Stimulated activated CD4-positive, alpha-beta T cell treated with anti-CD3 and anti-CD28 coated beads, TNF-alpha, amount 100 ng/mL, for 4 hours (primary cell): ENCODE data around the gene KLHL28.

Source experiments
- DNase-seq, 3 experiments: peaks; one replicate each; pipeline ENCODE4 v3.0.0-alpha.2; 2020; ENCODE audit warnings: low read depth in 3 of 3

KLHL28 gene, protein sequence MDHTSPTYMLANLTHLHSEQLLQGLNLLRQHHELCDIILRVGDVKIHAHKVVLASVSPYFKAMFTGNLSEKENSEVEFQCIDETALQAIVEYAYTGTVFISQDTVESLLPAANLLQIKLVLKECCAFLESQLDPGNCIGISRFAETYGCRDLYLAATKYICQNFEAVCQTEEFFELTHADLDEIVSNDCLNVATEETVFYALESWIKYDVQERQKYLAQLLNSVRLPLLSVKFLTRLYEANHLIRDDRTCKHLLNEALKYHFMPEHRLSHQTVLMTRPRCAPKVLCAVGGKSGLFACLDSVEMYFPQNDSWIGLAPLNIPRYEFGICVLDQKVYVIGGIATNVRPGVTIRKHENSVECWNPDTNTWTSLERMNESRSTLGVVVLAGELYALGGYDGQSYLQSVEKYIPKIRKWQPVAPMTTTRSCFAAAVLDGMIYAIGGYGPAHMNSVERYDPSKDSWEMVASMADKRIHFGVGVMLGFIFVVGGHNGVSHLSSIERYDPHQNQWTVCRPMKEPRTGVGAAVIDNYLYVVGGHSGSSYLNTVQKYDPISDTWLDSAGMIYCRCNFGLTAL

DNA sequence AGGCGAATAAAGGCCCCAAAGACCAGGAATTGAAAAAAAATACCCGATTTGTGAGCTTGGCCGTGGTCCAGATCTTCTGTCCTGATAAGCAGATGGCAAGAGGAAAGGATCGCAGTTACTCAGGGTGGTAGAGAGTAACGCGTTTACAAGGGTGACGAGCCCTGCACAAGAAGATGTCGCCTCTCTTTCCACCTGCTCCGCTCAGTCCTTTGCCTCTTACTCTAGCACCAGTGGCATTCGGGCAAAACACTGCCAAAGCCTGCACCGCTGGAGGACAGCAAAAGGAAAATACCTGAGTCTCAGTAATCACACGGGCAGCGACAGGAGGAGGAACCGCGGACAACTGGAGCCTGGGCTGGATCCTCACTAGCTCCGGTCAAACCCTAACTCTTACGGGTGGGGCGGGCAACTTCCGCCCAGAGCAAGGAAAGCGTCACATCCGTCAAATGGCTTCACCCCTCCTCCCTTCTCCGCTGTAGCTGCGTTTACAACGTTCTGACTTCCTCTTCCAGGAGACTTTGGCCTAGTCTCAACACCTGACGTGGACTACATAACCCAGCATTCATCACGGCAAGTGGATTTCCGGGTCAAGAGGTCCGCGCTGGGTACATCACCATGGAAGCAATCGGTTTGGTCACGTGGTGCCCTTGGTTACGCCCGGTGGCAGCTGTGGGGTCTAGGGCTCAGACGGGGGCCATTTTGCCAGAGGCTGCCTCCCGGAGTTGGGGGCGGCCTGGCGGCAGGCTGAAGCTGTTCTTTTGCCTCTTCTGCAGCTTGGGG is at the start of gene KLHL28, which contains the start of gene TOGARAM1:
Gene KLHL28 (minus strand): TSS at position 394 of the 780 bp plus-strand sequence. CDS start 16,019 bp downstream, outside the sequence.
Gene TOGARAM1 (plus strand): TSS at position 637 of the 780 bp plus-strand sequence. CDS start 232 bp downstream, outside the sequence.
- DNase-seq = peak; percentile 72 to 94 (median 94)

DNA sequence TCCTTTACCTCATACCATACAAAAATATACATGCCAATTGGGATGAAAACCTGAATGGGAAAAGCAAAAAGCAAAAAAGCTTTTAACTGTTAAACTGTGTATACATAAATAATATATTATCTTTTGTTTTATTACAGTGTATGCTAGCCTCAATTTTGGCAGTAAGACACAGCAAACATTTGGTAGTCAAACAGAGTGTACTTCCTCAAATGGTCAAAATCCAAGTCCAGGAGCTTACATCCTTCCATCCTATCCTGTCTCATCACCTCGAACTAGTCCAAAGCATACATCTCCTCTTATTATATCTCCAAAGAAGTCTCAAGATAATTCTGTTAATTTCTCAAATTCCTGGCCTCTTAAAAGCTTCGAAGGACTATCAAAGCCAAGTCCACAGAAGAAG is 42.2 kb upstream of the KLHL28 start:
- DNase-seq = no peak

DNA sequence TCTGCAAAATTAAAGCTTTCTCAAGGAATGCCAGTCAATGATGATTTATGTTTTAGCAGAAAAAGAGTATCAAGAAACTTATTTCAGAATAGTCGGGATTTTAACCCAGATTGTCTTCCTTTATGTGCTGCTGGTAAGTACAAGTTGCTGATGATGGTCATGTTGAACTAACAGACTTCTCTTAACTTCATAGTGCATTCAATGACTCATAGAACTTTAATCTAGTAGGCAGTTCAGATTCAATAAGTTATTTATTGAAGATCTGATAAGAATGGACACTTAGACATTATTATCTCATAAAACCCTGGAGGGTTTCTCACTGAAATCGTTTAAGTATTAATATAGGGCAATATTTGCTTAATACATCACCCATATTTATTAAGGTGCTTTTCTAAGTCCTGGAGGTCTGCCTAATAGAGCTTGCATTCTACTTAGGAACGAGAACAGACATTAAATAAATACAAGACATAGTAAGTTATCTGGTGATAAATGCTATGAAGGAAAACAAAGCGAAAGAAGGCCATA is 34.1 kb upstream of the KLHL28 start:
- DNase-seq = no peak

DNA sequence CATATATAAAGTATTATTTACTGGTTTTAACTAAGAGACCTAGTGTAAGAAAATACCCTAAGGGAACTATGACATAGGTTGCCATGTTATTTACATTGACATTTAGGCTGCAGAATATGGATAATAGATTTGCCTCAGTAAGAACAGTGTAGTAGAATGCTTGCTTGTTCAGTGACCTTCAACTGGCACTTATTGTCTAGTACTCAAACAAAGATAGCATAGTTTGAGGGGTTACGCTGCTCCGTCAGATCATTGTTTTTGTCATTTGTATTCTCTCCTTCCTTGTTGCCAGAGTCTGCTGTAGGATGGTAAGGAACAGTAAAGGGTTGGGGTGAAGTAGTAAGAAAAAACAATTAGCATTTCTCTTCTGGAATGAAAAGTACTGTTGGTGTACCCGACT is 33.4 kb upstream of the KLHL28 start:
- DNase-seq = no peak

DNA sequence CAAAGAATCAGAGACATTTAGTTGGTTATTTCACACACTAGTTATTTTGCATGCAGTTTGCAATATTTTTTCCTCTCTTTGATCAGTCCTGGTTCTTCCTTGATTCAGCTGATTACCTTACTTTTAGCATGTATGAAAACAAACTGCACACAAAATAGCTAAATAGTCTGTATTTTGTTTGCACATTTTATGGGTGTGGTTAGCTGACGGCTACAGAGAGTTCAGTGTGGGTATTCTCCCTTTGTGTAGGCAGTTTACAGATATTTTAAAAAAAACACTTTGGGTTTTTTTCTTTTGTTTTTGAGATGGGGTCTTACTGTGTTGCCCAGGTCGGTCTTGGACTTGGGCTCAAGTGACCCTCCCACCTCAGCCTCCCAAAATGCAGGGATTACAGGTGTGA is 28.8 kb upstream of the KLHL28 start:
- DNase-seq = no peak

DNA sequence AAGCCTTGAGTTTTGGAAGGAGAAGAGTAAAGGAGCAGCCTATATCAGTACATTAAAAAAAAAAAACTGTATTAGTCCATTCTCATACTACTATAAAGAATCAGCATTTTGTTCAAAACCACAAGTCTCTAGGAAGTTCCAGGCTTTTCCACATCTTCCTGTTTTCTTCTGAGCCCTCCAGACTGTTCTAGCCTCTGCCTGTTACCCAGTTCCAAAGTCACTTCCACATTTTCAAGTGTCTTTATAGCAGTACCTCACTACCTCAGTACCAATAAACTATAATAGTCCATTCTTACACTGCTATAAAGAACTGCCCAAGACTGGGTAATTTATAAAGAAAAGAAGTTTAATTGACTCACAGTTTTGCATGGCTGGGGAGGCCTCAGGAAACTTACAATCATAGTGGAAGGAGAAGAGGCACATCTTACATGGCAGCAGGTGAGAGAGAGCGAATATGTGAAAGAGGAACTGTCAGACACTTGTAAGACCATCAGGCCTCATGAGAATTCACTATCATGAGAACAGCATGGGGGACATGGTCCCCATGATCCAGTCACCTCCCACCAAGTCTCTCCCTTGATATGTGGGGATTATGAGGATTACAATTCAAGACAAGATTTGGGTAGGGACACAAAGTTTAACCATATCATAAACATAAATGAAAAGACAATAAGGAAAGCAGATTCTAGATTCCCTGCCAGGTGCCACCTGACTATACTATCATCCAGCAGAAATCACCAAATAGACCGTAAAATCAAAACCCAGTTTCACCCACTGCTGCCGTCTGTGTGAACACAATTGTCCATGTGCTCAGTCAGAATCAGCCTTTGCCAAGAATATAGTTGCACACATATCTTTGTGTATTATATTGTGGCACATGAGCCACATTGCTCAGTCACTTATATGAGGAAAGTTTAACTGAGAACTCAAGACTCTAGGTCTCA is 28.0 kb upstream of the KLHL28 start:
- no peak for DNase-seq

DNA sequence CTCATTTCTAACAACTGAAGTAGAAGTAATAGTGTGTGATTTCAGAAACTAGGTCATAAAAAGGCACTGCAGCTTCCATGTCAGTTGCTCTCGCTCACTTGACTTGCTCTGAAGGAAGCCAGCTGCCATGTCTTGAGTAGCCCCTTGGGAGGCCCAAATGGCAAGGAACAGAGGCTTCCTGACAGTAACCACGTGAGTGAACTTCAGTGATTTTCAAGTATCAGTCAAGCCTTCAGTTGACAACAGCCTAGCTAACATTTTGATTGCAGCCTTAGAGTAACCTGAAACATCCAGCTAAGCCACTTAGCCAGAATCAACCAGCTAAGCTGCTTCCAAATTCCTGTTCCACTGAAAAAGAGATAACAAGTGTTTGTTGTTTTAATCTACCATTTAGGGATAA is 26.9 kb upstream of the KLHL28 start:
- no peak for DNase-seq

DNA sequence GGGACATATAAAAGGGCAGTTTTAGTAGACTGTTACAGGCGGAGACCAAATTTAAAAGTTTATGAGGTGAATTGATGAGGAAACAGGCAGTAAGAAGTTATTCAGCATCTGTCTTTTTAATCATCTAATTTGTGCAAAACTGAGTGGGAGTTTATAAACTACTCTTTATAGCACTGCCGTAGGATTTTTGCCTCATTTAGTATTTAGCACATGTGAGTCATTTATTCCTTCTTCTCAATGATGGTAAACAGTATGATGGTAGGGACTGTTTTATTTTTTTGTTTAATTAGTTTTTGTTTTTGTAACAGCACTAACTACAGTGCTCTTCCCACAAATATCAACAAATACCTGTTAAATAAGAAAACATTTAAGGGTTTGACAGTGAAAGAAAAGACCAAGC is 20.8 kb upstream of the KLHL28 start:
- no peak for DNase-seq

DNA sequence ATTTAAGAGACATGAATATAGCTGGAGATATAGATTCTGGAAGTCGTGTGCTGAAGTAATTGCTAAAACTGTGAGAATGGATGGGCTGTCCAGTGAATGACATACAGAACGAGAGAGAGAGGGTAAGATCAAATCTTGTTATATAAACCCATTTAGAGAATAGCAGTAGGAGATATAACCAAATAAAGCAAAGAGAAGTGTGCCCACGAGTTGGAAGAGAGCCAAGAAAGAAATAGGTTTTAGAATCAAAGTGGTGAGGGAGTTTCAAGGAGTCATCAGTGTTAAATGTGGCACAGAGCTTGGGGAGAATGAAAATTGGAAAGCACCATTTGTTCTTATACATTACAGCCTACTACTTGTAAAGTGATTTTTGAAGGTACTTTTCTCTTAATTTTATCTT is 19.5 kb upstream of the KLHL28 start:
- DNase-seq = no peak

DNA sequence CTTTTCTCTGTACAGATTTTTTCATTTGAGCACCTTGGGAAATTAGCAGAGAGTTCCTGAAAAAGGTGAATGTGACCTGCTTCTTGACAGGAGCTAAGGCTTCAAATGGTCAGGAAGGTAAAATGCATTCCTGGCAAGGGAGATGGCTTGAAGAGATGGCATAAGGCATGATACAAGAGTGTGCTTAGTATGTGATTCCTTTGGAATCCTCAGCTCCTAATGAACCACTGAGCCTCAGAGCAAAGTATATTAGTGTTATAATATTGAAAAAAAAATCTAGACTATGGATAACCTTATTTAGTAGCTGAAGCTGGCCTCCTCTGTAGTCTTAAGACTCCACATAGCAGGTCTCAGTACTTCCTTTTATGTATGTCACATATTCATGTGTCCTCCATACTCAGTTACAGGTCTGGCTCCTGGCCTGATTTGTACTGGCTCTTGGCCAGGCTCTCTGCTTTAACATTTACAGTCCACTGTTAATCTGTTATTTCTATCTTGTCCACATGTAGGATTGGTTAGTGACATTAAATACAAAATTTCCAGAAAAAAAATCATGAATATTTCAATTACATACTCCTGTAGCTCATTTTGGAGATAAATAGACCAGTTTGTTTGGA is 18.1 kb upstream of the KLHL28 start:
- no peak for DNase-seq

DNA sequence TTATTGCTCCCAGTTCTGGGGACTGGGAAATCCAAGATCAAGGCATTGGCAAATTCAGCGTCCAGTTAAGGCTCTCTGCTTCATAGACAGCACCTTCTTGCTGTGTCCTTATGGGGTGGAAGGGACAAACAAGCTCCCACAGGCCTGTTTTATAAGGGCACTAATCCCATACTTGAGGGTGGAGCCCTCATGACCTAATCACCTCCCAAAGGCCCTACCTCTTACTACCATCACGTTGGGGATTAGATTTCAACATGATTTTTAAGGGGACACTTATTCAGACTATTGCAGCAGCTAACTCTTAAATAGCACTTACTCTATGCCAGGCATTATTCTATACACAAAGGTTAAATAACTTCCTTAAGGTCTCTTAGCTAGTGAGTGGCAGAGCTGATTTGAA is 17.5 kb upstream of the KLHL28 start:
- DNase-seq = no peak

DNA sequence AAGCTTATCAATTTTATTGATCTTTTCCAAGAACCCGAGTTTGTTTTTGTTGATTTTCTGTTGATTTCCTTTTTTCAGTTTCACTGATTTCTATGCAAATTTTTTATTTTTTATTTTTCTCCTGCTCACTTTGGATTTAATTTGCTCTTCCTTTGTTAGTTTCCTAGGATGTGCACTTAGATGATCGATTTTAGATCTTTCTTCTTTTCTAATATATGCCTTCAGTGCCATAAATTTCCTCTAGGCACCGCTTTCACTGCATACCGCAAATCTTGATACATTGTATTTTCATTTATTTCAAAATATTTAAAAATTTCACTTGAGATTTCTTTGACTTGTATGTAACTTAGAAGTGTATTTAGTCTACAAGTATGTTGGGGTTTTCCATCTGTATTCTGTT is 9.7 kb upstream of the KLHL28 start:
- no peak for DNase-seq

DNA sequence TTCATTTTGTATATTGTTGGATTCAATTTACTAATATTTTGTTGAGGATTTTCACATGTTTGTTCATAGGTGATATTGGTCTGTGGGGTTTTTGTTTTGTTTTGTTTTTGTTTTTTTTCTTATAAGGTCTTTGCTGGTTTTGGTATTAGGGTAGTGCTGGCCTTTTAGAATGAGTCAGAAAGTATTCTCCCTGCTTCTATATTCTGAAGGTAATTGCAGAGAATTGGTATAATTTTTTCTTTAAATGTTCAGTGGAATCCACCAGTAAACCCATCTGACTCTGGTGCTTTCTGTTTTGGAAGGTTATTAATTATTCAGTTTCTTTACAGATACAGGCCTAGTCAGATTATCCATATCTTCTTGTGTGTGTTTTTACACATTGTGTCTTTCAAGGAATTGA is 9.2 kb upstream of the KLHL28 start:
- DNase-seq = no peak

DNA sequence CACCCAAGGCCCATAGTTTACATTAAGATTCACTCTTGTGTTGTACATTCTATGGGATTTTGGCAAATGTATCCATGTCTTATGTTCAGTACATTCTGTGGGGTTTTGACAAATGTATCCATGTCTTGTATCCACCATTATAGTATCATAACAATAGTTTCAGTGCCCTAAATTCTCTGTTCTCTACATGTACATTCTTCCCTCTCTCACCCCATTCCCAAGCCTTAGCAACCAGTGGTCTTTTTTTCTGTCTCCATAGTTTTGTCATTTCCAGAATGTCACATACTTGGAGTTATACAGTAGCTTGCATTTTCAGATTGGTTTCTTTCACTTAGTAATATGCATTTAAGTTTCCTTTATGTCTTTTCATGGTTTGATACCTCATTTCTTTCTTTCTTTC is 7.0 kb upstream of the KLHL28 start:
- no peak for DNase-seq

DNA sequence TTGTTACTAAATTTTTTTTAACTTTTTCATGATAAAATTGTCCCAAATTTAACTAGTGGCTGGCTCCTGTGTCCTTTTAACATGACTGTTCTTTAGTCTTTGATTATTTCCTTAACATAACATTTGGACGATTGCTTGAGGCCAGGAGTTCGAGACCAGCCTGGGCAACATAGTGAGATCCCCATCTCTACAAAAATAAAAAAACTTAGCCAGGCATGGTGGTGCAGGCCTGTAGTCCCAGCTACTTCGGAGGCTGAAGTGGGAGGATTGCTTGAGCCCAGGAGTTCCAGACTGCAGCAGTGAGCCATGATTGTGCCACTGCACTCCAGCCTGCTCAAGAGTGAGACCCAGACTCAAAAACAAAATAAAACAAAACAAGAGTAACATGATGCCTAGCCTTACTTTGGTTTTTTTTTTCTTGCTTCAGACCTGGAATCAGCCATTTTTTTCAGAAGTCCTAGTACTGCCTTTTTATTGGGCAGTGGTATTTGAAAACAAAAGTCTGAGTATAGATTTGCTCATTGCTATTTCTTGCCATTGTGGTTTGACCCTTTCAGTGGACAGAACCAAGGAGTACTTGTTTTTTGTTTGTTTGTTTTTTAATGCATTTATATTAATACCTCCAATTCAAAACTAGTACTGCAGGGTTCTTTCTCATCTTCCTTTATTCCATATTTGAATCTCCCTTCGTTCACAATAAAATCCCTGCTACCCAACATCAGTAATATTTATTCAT is 5.0 kb upstream of the KLHL28 start:
- DNase-seq = no peak

DNA sequence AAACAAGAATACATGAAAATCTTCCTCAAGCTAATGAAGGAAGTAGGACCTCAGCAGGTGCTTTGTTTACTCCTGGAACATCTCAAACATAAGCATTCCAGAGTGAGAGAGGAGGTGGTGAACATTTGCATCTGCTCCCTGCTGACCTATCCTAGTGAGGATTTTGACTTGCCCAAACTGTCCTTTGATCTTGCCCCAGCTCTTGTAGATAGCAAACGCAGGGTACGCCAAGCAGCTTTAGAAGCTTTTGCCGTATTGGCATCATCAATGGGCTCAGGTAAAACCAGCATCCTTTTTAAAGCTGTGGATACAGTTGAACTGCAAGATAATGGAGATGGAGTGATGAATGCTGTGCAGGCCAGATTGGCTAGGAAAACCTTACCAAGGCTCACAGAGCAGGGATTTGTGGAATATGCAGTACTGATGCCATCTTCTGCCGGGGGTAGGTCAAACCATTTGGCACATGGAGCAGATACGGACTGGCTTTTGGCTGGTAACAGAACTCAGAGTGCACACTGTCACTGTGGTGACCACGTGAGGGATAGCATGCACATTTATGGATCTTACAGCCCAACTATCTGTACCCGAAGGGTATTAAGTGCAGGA is 2.1 kb upstream of the KLHL28 start:
- no peak for DNase-seq

DNA sequence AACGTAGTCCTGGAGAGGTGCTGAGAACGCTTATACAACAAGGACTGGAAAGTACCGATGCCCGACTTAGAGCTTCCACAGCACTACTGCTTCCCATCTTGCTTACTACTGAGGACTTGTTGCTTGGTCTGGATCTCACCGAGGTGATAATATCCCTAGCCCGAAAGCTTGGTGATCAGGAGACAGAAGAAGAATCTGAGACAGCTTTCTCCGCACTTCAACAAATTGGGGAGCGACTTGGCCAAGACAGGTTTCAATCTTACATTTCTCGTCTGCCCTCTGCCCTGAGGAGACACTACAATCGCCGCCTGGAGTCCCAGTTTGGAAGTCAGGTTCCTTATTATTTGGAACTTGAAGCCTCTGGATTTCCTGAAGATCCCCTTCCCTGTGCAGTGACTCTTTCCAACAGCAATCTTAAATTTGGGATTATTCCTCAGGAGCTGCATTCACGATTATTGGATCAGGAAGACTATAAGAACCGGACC is 1.3 kb upstream of the KLHL28 start:
- DNase-seq = no peak

DNA sequence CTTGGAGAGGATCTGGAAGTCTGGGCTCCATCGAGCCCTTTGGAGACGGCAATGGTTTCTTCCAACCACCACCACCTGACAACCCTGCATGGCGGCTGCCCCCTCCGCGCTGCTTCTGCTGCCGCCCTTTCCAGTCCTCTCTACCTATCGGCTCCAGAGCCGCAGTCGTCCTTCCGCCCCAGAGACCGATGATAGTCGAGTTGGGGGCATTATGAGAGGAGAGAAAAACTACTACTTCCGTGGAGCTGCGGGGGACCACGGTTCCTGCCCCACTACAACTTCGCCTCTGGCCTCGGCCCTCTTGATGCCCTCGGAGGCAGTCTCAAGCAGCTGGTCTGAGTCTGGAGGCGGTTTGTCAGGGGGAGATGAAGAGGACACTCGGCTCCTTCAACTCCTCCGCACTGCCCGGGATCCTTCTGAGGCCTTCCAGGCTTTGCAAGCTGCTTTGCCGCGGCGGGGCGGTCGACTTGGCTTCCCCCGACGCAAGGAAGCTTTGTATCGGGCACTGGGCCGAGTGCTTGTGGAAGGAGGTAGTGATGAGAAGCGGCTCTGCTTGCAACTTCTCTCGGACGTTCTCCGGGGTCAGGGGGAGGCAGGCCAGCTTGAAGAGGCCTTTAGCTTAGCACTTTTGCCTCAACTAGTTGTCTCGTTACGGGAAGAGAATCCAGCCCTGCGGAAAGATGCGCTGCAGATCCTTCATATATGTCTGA is 742 bp upstream of the KLHL28 start:
- DNase-seq = peak in 2 of 3 experiments; percentile 3 to 5

DNA sequence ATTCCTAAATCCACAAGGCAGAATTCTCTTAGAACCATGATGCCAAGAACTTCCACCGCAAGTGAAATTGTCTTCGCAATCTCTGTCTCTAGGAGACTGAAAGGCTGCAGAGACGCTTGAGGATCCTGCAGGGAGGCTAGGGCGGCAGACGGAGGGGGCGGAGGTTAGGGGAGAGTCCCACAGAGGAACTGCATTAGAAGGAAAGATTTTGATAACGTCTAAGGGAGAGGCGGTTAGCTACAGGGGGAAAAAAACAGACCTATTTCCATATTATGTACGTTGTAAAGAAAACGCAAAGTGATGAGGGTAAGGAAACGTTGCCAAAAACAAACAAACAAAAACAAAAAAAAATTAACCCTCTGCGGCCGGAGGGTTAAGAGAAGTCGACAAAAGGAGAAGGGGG is 595 bp downstream of the KLHL28 start:
- peak; percentile 21 to 37 (median 22) for DNase-seq
